ENCODE data around the gene GPRC5A.

DNA sequence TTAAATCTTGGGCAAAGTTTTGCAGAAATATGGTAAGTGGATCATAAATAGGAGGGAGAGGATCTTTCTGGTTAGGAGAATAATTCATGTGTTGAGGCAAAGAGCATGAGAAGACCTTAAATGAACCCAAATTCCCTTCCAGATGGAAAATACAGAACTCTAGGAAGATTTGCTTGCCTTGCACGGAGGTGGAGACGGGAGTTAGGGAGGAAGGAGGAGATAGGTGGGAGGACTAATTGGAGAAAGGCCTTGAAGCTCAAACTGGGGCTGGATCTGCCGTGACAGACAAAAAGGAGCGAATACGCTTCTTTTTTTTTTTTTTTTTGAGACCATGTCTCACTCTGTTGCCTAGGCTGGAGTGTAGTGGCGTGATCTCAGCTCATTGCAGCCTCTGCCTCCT lies 5.9 kb downstream of the GPRC5A start:
- TF ChIP-seq EZH2 (IDR thresholded peaks at IDR 0.05; ENCODE audit: insufficient read depth, poor library complexity, severe bottlenecking): no peak
- no peak for TF ChIP-seq EZH2phosphoT487 (IDR thresholded peaks at IDR 0.05; ENCODE audit: insufficient read depth, low read depth)

All from GM23248 (cell line).